Measurements from ENCODE around the gene GPD2. TPM values are rescaled to one million over a fixed set of nuclear protein-coding genes. Genes with fewer than 3 reads are reported as not detected.

Gene GPD2
- total and polyA plus RNA-seq, 2 donors from 2014 or later: 6.2 to 32.3 TPM

- no peak for FAIRE-seq
- TF ChIP-seq CTCF (IDR thresholded peaks at IDR 0.05; ENCODE audit: borderline replicate concordance, extremely low read depth, insufficient read depth): no peak
- H3K9ac ChIP-seq (ENCODE audit: low read length in 3 of 3): no peak overlapping the region
- no peaks in the 10 kb centered on the region for H3K4me1 ChIP-seq (ENCODE audit: control insufficient read depth in 2 of 3, insufficient read depth in 2 of 3, low read depth in 1 of 3, low read length in 3 of 3)
- no peak for DNase-seq
- H3K9me3 ChIP-seq (ENCODE audit: control insufficient read depth in 2 of 3, insufficient read depth in 1 of 3, low read length in 3 of 3): peaks cover 0 to 5% (median 2%) of the 10 kb centered on the region in 3 donors
- H3K4me3 ChIP-seq (ENCODE audit: low read length in 3 of 3): no peak overlapping the region
- H3K27ac ChIP-seq (ENCODE audit: low read depth in 2 of 2, low read length in 2 of 2): no peak overlapping the region
- no peaks in the 10 kb centered on the region for H3K27me3 ChIP-seq (ENCODE audit: control insufficient read depth, insufficient read depth, low read length)
- intact Hi-C loops (cut with DNase I): no loop called here
- H3K36me3 ChIP-seq (ENCODE audit: control insufficient read depth in 2 of 3, insufficient read depth in 3 of 3, low read length in 3 of 3): no peaks in the 10 kb centered on the region
Observed at GRCh38 chr2:156622491-156622890, 186.3 kb downstream of the GPD2 start.

GRCh38 chr2:156625360-156626170 lies 189.4 kb downstream of the GPD2 start:
- DNase-seq: peak in 1 of 5 donors; percentile 7
- H3K36me3 ChIP-seq (ENCODE audit: control insufficient read depth in 2 of 3, insufficient read depth in 3 of 3, low read length in 3 of 3): no peaks in the 10 kb centered on the region
- no peaks in the 10 kb centered on the region for H3K4me1 ChIP-seq (ENCODE audit: control insufficient read depth in 2 of 3, insufficient read depth in 2 of 3, low read depth in 1 of 3, low read length in 3 of 3)
- peaks cover 0 to 5% (median 0%) of the 10 kb centered on the region in 3 donors for H3K9me3 ChIP-seq (ENCODE audit: control insufficient read depth in 2 of 3, insufficient read depth in 1 of 3, low read length in 3 of 3)
- no peak overlapping the region for H3K27ac ChIP-seq (ENCODE audit: low read depth in 2 of 2, low read length in 2 of 2)
- H3K4me3 ChIP-seq (ENCODE audit: low read length in 3 of 3): no peak overlapping the region
- FAIRE-seq: no peak
- intact Hi-C loops (cut with DNase I): no loop called here
- no peak for TF ChIP-seq CTCF (IDR thresholded peaks at IDR 0.05; ENCODE audit: borderline replicate concordance, extremely low read depth, insufficient read depth)
- H3K9ac ChIP-seq (ENCODE audit: low read length in 3 of 3): no peak overlapping the region
- no peaks in the 10 kb centered on the region for H3K27me3 ChIP-seq (ENCODE audit: control insufficient read depth, insufficient read depth, low read length)

- no peaks in the 10 kb centered on the region for H3K4me1 ChIP-seq (ENCODE audit: control insufficient read depth in 2 of 3, insufficient read depth in 2 of 3, low read depth in 1 of 3, low read length in 3 of 3)
- intact Hi-C loops (cut with DNase I): no loop called here
- no peaks in the 10 kb centered on the region for H3K36me3 ChIP-seq (ENCODE audit: control insufficient read depth in 2 of 3, insufficient read depth in 3 of 3, low read length in 3 of 3)
- no peak for TF ChIP-seq CTCF (IDR thresholded peaks at IDR 0.05; ENCODE audit: borderline replicate concordance, extremely low read depth, insufficient read depth)
- H3K27ac ChIP-seq (ENCODE audit: low read depth in 2 of 2, low read length in 2 of 2): no peak overlapping the region
- peaks cover 0 to 5% (median 0%) of the 10 kb centered on the region in 3 donors for H3K9me3 ChIP-seq (ENCODE audit: control insufficient read depth in 2 of 3, insufficient read depth in 1 of 3, low read length in 3 of 3)
- no peaks in the 10 kb centered on the region for H3K27me3 ChIP-seq (ENCODE audit: control insufficient read depth, insufficient read depth, low read length)
- no peak overlapping the region for H3K4me3 ChIP-seq (ENCODE audit: low read length in 3 of 3)
- FAIRE-seq: no peak
- no peak overlapping the region for H3K9ac ChIP-seq (ENCODE audit: low read length in 3 of 3)
- no peak for DNase-seq
Observed at GRCh38 chr2:156626931-156627330, 190.8 kb downstream of the GPD2 start.

Measured in kidney (tissue), 14 donors.